Smooth muscle cell (in vitro differentiated cells): ENCODE measurements around the gene RFWD3. TPM values are rescaled to one million over a fixed set of nuclear protein-coding genes. Genes with fewer than 3 reads are reported as not detected.

ENCODE experiments used
- DNase-seq: peaks from one replicate; lab custom pipeline; 2025; ENCODE audit not compliant: unreplicated experiment; lab: John Stamatoyannopoulos, UW
- H2AFZ ChIP-seq: fragments of 200-600 bp; sonication (generic); 2 replicates; pipeline ENCODE4 v1.6.0; 2016; ENCODE audit warnings: antibody characterized with exemption, low read depth, mild to moderate bottlenecking
- H3F3A ChIP-seq: fragments of 200-600 bp; sonication (generic); 2 replicates; pipeline ENCODE4 v1.6.0; 2017; ENCODE audit warnings: antibody characterized with exemption, low read depth
- H3K27ac ChIP-seq: fragments of 200-600 bp; sonication (generic); 2 replicates; pipeline ENCODE4 v1.5.1; 2016; ENCODE audit warnings: low read depth, mild to moderate bottlenecking
- H3K27me3 ChIP-seq: fragments of 200-600 bp; sonication (generic); 2 replicates; pipeline ENCODE4 v1.6.1; 2016; ENCODE audit warnings: low read depth, mild to moderate bottlenecking
- H3K36me3 ChIP-seq: fragments of 200-600 bp; sonication (generic); 2 replicates; pipeline ENCODE4 v1.5.1; 2016; ENCODE audit warnings: low read depth
- H3K4me1 ChIP-seq: fragments of 200-600 bp; sonication (generic); 2 replicates; pipeline ENCODE4 v1.5.1; 2016; ENCODE audit warnings: low read depth
- H3K4me2 ChIP-seq: fragments of 200-600 bp; sonication (generic); 2 replicates; pipeline ENCODE4 v1.6.0; 2016; ENCODE audit warnings: mild to moderate bottlenecking
- H3K4me3 ChIP-seq: fragments of 200-600 bp; sonication (generic); 2 replicates; pipeline ENCODE4 v1.5.1; 2016; ENCODE audit warnings: mild to moderate bottlenecking
- H3K79me2 ChIP-seq: fragments of 200-600 bp; sonication (generic); 2 replicates; pipeline ENCODE4 v1.6.0; 2016; ENCODE audit warnings: low read depth, mild to moderate bottlenecking
- H3K9ac ChIP-seq: fragments of 200-600 bp; sonication (generic); 2 replicates; pipeline ENCODE4 v1.6.0; 2016; ENCODE audit warnings: low read depth
- H3K9me3 ChIP-seq: fragments of 200-600 bp; sonication (generic); replicated peaks from 2 replicates; pipeline ENCODE4 v1.5.1; 2016; ENCODE audit warnings: low read depth
- H4K20me1 ChIP-seq: fragments of 200-600 bp; sonication (generic); 2 replicates; pipeline ENCODE4 v1.6.0; 2016; ENCODE audit warnings: low read depth
- WGBS: methylation state at CpG from one replicate; pipeline ENCODE4 v1.1.7; 2016; ENCODE audit warnings: low lambda C conversion rate; 5-methylcytosine and 5-hydroxymethylcytosine counted together
- polyA plus RNA-seq: library from polyadenylated mRNA; unstranded; fragments of >200 nt; fragmentation: Nextera tagmentation; extraction: Ambion mirVana; gene quantifications from 2 replicates; pipeline ENCODE4 v1.2.1, GENCODE V29; 2016
- total RNA-seq: library from RNA; depleted of rRNA; stranded (reverse); fragments of >200 nt; gene quantifications from 2 replicates; pipeline ENCODE4 v1.2.3, GENCODE V29; 2014
- TF ChIP-seq, protein P1 (sequence below): fragments of 200-600 bp; sonication (generic); IDR thresholded peaks from 2 replicates; pipeline ENCODE4 v1.5.1; 2017; ENCODE audit warnings: borderline replicate concordance, mild to moderate bottlenecking, antibody characterized with exemption; ENCODE audit not compliant: insufficient read depth, poor library complexity, severe bottlenecking

The RFWD3 gene
- total and polyA plus RNA-seq, 2 experiments from 2014 or later = 8.4 to 13.9 TPM

DNA sequence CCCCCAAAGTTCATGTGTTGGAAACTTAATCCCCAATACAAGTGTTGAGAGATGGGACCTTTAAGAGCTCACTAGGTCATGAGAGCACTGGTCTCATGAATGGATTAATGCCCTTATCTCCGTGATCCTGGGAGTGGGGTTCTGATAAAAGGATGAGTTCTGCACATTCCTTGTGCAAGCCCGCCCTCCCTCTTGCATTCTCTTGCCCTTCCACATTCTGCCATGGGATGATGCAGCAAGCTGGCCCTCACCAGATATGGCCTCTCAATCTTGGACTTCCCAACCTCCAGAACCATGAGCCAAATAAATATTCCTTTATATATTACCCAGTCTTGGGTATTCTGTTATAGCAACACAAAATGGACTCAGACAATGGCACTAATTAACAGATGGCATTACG is 73.8 kb downstream of the RFWD3 start:
- Histone ChIP-seq H3K36me3 (no peaks in the 10 kb centered on the region), H2AFZ (no peak overlapping the region), H3K4me1 (no peaks in the 10 kb centered on the region), H3K9ac (no peak overlapping the region), H3K4me3 (no peak overlapping the region), H3K27ac (no peak overlapping the region), H3K27me3 (no peaks in the 10 kb centered on the region), H3F3A (no peaks in the 10 kb centered on the region), H3K4me2 (no peak overlapping the region), H4K20me1 (peaks cover 97% of the 10 kb centered on the region), H3K9me3 (no peaks in the 10 kb centered on the region), H3K79me2 (peaks cover 97% of the 10 kb centered on the region)
- 90% methylated on average over 3 of the region's 3 CpGs for WGBS
- no peak for DNase-seq
- TF ChIP-seq, protein P1, sequence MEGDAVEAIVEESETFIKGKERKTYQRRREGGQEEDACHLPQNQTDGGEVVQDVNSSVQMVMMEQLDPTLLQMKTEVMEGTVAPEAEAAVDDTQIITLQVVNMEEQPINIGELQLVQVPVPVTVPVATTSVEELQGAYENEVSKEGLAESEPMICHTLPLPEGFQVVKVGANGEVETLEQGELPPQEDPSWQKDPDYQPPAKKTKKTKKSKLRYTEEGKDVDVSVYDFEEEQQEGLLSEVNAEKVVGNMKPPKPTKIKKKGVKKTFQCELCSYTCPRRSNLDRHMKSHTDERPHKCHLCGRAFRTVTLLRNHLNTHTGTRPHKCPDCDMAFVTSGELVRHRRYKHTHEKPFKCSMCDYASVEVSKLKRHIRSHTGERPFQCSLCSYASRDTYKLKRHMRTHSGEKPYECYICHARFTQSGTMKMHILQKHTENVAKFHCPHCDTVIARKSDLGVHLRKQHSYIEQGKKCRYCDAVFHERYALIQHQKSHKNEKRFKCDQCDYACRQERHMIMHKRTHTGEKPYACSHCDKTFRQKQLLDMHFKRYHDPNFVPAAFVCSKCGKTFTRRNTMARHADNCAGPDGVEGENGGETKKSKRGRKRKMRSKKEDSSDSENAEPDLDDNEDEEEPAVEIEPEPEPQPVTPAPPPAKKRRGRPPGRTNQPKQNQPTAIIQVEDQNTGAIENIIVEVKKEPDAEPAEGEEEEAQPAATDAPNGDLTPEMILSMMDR = no peak

- H3K9me3 ChIP-seq = no peaks in the 10 kb centered on the region
- peaks cover 97% of the 10 kb centered on the region for H3K79me2 ChIP-seq
- H3K4me3 ChIP-seq = no peak overlapping the region
- H3K27ac ChIP-seq = no peak overlapping the region
- H3K9ac ChIP-seq = no peak overlapping the region
- H3K27me3 ChIP-seq = no peaks in the 10 kb centered on the region
- H3K4me1 ChIP-seq = no peaks in the 10 kb centered on the region
- no peak overlapping the region for H2AFZ ChIP-seq
- 85% methylated on average over 9 of the region's 9 CpGs for WGBS
- TF ChIP-seq, protein P1 = no peak
- H4K20me1 ChIP-seq = peaks cover 97% of the 10 kb centered on the region
- H3F3A ChIP-seq = no peaks in the 10 kb centered on the region
- no peak overlapping the region for H3K4me2 ChIP-seq
- no peak for DNase-seq
- H3K36me3 ChIP-seq = no peaks in the 10 kb centered on the region
These were observed 74.6 kb downstream of the RFWD3 start for GRCh38 chr16:74591876-74592650.

GRCh38 chr16:74586948-74587347 is 79.7 kb downstream of the RFWD3 start:
- no peak overlapping the region for H2AFZ ChIP-seq
- H3K4me2 ChIP-seq = no peak overlapping the region
- 72% methylated on average over 6 of the region's 6 CpGs for WGBS
- no peak overlapping the region for H3K27ac ChIP-seq
- no peak overlapping the region for H3K4me3 ChIP-seq
- no peaks in the 10 kb centered on the region for H3K4me1 ChIP-seq
- H3K9ac ChIP-seq = no peak overlapping the region
- no peaks in the 10 kb centered on the region for H3K9me3 ChIP-seq
- peaks cover 95% of the 10 kb centered on the region for H3K79me2 ChIP-seq
- TF ChIP-seq, protein P1 = no peak
- DNase-seq = no peak
- H3K27me3 ChIP-seq = no peaks in the 10 kb centered on the region
- H3K36me3 ChIP-seq = no peaks in the 10 kb centered on the region
- peaks cover 96% of the 10 kb centered on the region for H4K20me1 ChIP-seq
- H3F3A ChIP-seq = no peaks in the 10 kb centered on the region
